Progenitor cell of endocrine pancreas (in vitro differentiated cells): ENCODE measurements around the gene WAC. TPM values are rescaled to one million over a fixed set of nuclear protein-coding genes. Genes with fewer than 3 reads are reported as not detected.
A peak's percentile ranks its signal among the peaks of the same experiment; 100 is the strongest.

Experiments used
- DNase-seq: peaks from one replicate; pipeline ENCODE4 v3.0.0; 2021; ENCODE audit warnings: low spot score; ENCODE audit not compliant: unreplicated experiment
- H3K27ac Mint-ChIP-seq: 2 replicates; pipeline ENCODE4 v1.8.0; 2021; ENCODE audit warnings: mild to moderate bottlenecking, moderate library complexity, mixed read lengths
- H3K27me3 Mint-ChIP-seq: 2 replicates; pipeline ENCODE4 v1.8.0; 2021; ENCODE audit warnings: mixed read lengths
- H3K36me3 Mint-ChIP-seq: 2 replicates; pipeline ENCODE4 v1.8.0; 2022; ENCODE audit warnings: mixed read lengths; ENCODE audit not compliant: insufficient read depth
- H3K4me1 Mint-ChIP-seq: 2 replicates; pipeline ENCODE4 v1.8.0; 2021; ENCODE audit warnings: low read depth, mixed read lengths
- H3K4me3 Mint-ChIP-seq: 2 replicates; pipeline ENCODE4 v1.8.0; 2021; ENCODE audit warnings: low read depth, mild to moderate bottlenecking, moderate library complexity, mixed read lengths
- H3K9me3 Mint-ChIP-seq: 2 replicates; pipeline ENCODE4 v1.8.0; 2021; ENCODE audit warnings: low read depth, mixed read lengths
- CTCF ChIP-seq: fragments of 200-600 bp; sonication (generic); IDR thresholded peaks from one replicate; pipeline ENCODE4 v1.5.0; 2021; ENCODE audit warnings: antibody characterized with exemption, mild to moderate bottlenecking; ENCODE audit not compliant: unreplicated experiment
- total RNA-seq: library from RNA; stranded (reverse); gene quantifications from 2 replicates; pipeline ENCODE4 v1.2.1, GENCODE V29; 2021

The WAC gene
- total RNA-seq, 1 donor from 2014 or later, result 140 TPM

DNA sequence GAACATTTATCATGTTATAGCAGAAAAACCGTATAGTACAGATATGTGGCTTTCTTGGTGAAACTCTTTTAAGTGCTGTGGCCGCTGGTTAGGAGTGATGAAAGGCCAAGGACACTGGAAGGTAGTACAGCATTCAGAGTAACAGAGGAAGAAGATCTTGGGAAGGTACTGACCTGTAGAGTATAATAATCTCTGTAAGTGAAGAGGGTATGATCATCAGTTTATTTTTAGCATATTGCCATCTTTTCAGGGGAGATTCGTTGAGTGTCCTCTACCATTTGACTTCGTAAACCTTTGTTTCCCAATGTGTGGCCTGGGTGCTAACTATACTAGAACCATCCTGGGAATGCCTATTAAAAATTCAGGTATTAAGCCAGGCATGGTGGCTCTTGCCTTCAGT lies 44.6 kb downstream of the WAC start:
- H3K36me3 Mint-ChIP-seq, result peaks cover 7% of the 10 kb centered on the region
- H3K27ac Mint-ChIP-seq, result peak overlapping the region; percentile 44
- TF ChIP-seq CTCF, result no peak
- no peak overlapping the region for H3K4me3 Mint-ChIP-seq
- H3K4me1 Mint-ChIP-seq, result peaks cover 32% of the 10 kb centered on the region
- DNase-seq, result no peak
- no peaks in the 10 kb centered on the region for H3K27me3 Mint-ChIP-seq
- H3K9me3 Mint-ChIP-seq, result no peaks in the 10 kb centered on the region

DNA sequence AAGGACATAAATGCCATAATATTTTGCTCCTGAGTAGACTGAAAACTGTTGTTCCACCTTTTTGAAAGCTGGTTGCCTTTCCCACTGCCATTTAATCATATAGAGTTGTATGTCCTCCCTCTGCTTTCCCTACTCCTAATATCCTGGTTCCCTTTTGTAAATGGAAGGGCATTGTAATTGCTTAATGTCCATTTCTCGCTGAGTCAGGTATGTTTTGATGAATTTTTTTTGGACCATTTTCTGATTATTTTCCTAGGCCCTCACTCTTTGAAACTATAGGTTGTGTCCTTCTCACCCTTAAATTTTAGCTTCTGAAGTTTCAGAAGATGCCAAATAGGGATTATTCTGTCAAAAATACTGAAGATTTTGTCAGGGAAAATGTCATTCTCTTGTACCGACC lies 45.5 kb downstream of the WAC start:
- Mint-ChIP-seq H3K4me3 (no peak overlapping the region), H3K36me3 (peaks cover 8% of the 10 kb centered on the region), H3K27ac (peak overlapping the region; percentile 26), H3K4me1 (peaks cover 28% of the 10 kb centered on the region), H3K27me3 (no peaks in the 10 kb centered on the region), H3K9me3 (no peaks in the 10 kb centered on the region)
- no peak for DNase-seq
- no peak for TF ChIP-seq CTCF

- peak overlapping the region; percentile 40 for H3K27ac Mint-ChIP-seq
- H3K36me3 Mint-ChIP-seq, result peaks cover 15% of the 10 kb centered on the region
- H3K4me1 Mint-ChIP-seq, result peaks cover 29% of the 10 kb centered on the region
- no peaks in the 10 kb centered on the region for H3K9me3 Mint-ChIP-seq
- no peak for DNase-seq
- no peak for TF ChIP-seq CTCF
- no peak overlapping the region for H3K4me3 Mint-ChIP-seq
- no peaks in the 10 kb centered on the region for H3K27me3 Mint-ChIP-seq
Measured at GRCh38 chr10:28580825-28581224, 47.9 kb downstream of the WAC start.

DNA sequence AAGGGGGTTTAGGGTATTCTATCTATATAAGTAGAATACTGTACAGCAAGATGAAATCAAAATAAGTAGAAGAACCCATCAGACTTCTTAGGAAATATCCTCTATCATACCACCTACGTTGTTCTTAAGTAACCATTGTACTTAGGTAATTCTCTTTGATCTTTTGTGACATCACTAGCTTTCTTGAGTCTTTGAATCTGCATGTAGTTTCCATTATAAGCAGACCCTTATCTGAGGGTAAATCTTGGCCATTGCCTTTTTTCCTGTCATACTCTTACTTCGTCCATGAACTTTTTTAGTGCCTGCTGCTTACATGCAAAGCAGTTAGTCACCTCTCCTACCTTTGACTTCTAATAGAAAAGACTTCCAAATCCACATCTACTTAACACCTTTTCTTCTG lies 49.0 kb downstream of the WAC start:
- peaks cover 30% of the 10 kb centered on the region for H3K4me1 Mint-ChIP-seq

DNA sequence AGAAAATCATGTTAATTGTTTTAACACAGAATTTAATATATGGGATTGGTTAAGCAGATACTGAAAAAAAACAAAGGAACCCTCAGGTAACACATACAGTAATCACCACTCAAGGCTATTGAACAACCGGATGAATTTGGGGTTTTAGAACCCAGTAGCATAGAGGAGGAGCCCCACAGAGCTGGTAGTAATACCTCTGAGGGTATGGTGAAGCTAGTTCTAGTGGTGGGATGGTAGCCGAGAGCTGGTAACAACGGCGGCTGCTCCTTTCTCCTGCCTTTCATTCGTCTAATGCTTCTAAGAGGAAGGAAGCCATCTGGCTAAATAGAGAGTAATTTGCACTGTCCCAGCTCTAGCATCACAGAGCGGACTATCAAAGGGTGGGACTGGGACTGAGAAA lies 52.2 kb downstream of the WAC start:
- H3K27me3 Mint-ChIP-seq, result no peaks in the 10 kb centered on the region
- H3K4me1 Mint-ChIP-seq, result peaks cover 25% of the 10 kb centered on the region
- H3K36me3 Mint-ChIP-seq, result peaks cover 20% of the 10 kb centered on the region
- no peak overlapping the region for H3K4me3 Mint-ChIP-seq
- peak overlapping the region; percentile 43 for H3K27ac Mint-ChIP-seq
- H3K9me3 Mint-ChIP-seq, result no peaks in the 10 kb centered on the region
- DNase-seq, result no peak
- no peak for TF ChIP-seq CTCF

More for the DNA sequence above, 49.0 kb downstream of the WAC start:
- H3K4me3 Mint-ChIP-seq, result no peak overlapping the region
- H3K27me3 Mint-ChIP-seq, result no peaks in the 10 kb centered on the region
- H3K27ac Mint-ChIP-seq, result no peak overlapping the region
- no peak for DNase-seq
- TF ChIP-seq CTCF, result no peak
- H3K36me3 Mint-ChIP-seq, result peaks cover 16% of the 10 kb centered on the region
- no peaks in the 10 kb centered on the region for H3K9me3 Mint-ChIP-seq
